Measurements from ENCODE around the gene ZDHHC8.

- TF ChIP-seq POLR2A (IDR thresholded peaks at IDR 0.05; ENCODE audit: low read depth, low read length) (no peak), POLR2AphosphoS5 (IDR thresholded peaks at IDR 0.05; ENCODE audit: insufficient read depth, low read depth, low read length) (no peak), CTCF (IDR thresholded peaks at IDR 0.05; ENCODE audit: extremely low read depth in 1 of 2, insufficient read depth in 1 of 2, low read depth in 1 of 2, low read length in 2 of 2) (no peak), EZH2 (IDR thresholded peaks at IDR 0.05; ENCODE audit: borderline replicate concordance, low read depth, low read length, severe bottlenecking) (no peak), JUN (IDR thresholded peaks at IDR 0.05; ENCODE audit: borderline replicate concordance, insufficient read depth, insufficient read length, low read depth) (no peak), FOS (IDR thresholded peaks at IDR 0.05; ENCODE audit: borderline replicate concordance, insufficient read depth, low read length) (no peak), MAX (IDR thresholded peaks at IDR 0.05; ENCODE audit: insufficient read depth, insufficient read length) (no peak), MYC (IDR thresholded peaks at IDR 0.05; ENCODE audit: low read depth, low read length) (no peak), GATA2 (IDR thresholded peaks at IDR 0.05; ENCODE audit: insufficient read depth, insufficient read length, low read depth, low read length) (no peak)
Observed at GRCh38 chr22:20146777-20147176, 15.2 kb downstream of the ZDHHC8 start.
